SIG-M5 (cell line): ENCODE measurements around the gene BTBD6.
"Not testable (repeated sequence)": the region's sequence is repeated elsewhere in the genome, so short reads cannot be mapped to it uniquely, and the experiment has no call there.

Source experiments
- DNase-seq: peaks from one replicate; lab custom pipeline; 2025; lab: John Stamatoyannopoulos, UW

The BTBD6 gene

DNA sequence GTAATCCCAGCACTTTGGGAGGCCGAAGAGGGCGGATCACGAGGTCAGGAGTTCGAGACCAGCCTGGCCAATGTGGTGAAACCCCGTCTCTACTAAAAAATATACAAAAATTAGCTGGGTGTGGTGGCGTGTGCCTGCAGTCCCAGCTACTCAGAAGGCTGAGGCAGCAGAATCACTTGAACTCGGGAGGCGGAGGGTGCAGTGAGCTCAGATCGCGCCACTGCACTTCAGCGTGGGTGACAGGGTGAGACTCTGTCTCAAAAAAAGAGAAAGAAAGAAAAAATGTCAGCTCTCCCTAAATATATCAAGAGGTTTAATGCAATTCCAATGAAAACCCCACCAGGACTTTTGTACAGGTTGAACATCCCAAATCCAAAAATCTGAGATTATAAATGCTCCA lies 49.0 kb downstream of the BTBD6 start:
- DNase-seq, result not testable (repeated sequence)

DNA sequence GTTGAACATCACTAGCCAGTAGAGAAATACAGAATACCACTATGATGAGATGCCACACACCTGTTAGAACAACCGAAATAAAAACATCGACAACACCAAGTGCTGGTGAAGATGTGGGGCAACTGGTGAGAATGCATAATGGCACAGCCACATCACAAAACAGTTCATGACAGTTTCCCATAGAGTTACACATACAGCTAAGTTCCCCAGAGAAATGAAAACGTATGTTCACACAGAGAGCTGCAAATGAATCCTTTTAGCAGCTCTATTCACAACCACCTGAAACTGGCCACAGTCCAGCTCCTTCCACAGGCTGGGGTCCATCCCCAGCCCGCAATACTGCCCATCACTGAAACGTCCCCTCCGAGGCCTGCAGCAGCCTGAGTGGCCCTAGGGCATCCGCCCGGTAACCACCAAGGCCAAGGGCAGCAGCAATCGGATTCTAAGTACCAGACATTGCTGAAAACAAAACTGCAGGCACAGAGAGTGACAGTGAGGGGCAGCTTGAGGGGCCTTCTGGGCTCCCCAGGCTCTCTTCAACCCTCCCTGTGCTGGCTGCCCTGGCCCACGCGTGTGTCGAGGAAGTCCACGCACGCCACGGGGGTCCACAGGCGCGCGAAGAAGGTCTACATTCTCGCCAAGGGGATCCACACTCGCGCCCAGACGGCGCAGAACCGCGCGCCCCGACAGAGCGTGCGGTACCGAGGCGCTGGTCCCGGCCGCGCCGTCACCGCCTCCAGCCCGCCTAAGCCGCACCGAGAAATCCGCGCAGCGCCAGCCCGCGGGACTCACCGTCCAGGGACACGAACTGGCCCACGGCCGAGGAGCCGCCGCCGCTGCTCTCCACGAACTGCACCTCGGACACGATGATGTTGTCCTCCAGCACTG lies 51.6 kb downstream of the BTBD6 start:
- DNase-seq, result no peak
